ENCODE data around the gene MGAT5B.

The MGAT5B gene

GRCh38 chr17:76905836-76906235 lies 37.6 kb downstream of the MGAT5B start:
- DNase-seq (ENCODE audit: low read depth in 3 of 3), result no peak

DNA sequence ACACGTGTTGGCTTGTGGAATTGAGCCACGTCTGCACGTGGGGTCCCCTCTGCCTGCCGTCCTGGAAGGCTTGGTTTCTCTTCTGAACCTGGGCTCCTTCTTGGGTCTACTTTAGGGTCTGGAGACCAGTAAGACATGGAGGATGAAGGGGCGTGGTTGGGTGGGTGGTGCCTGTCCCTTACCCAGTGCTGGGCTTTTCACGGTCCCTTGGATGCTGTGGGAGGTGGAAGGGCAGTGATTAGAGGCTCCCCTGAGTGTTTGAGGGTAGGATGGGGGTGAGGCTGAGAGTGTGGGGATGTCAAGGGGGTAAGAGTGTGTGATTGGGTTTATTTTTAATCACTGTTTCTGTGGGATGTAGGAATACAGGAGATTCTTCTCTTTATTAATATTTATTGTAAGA lies 38.3 kb downstream of the MGAT5B start:
- no peak for DNase-seq (ENCODE audit: low read depth in 3 of 3)

DNA sequence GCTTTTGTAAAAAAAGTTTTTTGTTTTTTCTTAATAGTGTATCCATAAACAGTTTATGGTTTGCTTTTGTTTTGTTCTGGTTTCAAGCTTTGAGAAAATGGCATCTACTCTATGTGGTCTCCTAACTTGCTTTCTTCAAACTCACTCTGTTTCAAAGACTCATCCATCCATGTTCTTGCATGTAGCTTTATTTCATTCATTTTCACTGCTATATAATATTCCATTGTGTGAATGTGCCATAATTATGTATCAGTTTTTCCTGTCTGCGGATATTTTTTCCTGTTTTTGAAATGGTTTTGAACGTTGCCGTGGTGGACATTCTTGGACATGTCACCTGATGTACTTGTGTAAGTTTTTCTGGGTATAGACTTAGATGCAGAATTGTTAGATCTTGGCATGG lies 39.1 kb downstream of the MGAT5B start:
- no peak for DNase-seq (ENCODE audit: low read depth in 3 of 3)

- DNase-seq (ENCODE audit: low read depth in 3 of 3), result no peak
Observed at GRCh38 chr17:76909971-76910760, 42.0 kb downstream of the MGAT5B start.

DNA sequence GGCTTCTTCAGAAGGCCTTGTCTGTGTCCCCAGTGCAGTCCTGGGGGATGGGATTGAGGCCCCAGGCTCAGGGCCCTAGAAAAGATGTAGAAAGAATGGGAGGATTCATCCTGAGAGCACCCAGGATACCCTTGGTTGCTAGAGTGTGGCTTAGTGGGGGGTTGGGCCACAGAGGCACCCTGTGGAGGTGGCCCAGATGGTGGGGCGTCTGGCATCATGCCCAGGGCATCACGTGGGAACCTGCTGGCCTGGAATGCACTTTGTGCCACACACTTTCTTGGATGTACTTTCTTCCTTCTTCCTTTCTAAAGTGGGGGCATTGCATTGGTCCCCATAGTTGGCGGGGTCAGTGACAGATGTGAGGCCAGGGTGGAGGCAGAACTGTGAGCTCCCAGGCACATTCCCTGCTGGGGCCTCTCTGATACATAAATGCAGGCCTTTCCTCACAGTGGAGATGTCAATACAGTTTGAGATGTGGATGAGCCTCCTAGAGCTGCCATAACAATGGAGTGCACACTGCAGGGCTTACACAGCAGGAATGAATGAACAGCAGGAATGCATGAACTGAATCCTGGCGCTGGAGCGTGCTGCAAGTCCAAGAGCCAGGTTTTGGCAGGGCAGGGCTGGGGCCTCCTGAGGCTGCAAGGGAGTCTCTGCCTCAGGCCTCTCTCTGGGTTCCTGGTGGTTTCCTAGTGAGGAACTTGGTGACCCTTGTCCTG lies 43.3 kb downstream of the MGAT5B start:
- DNase-seq (ENCODE audit: low read depth in 3 of 3), result no peak

GRCh38 chr17:76912421-76913164 lies 44.4 kb downstream of the MGAT5B start:
- no peak for DNase-seq (ENCODE audit: low read depth in 3 of 3)

GRCh38 chr17:76914937-76915336 lies 46.7 kb downstream of the MGAT5B start:
- DNase-seq (ENCODE audit: low read depth in 3 of 3), result no peak

DNA sequence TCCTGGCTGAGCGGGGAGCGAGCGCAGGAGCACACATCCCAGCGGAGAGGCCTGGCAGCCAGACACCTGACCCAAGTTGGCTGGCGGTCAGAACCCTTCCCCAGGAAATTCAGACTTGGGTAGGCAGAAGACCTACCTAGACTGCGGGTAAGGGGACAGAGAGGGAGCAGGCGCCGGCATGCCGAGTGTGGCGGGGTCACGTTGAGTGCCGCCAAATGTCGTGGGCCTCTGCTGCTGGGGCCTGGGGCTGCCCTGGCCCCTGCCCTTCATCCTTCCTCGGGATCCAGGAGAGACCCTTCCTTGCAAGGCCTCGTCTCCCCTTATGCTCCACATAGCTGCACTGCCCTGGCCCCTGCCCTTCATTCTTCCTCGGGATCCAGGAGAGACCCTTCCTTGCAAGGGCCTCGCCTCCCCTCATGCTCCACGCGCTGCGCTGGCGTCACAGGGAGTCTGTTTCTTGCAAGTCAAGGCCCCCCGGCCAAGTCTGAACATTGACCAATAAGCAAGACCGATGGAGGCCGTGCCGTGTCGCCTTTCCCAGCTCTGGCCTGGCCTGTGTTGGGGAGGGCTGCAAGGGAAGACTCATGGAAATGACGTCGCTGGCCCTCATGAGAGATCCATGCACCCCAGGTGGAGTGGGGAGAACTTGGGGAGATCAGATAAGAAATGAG lies 47.8 kb downstream of the MGAT5B start:
- no peak for DNase-seq (ENCODE audit: low read depth in 3 of 3)

GRCh38 chr17:76917829-76918228 lies 49.6 kb downstream of the MGAT5B start:
- DNase-seq (ENCODE audit: low read depth in 3 of 3), result no peak

DNA sequence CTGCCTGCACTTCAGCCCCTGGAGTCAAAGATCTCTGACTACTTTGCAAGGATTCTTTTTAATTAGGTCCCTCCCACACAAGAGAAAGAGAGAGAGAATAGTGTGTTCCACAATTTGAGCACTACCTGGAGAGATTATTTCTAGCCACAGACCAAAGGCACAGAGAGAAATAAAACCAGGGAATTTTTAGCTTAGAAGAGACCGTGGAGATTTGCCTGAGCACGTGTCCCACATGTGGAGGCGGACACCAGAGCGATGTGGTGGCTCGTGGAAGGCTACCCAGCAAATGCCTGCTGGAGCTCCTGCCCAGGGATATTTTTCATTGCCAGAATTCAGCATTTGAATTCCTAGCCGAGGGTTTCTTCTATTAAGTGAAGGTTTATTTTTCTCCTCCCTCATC lies 50.6 kb downstream of the MGAT5B start:
- DNase-seq (ENCODE audit: low read depth in 3 of 3), result no peak

- no peak for DNase-seq (ENCODE audit: low read depth in 3 of 3)
Observed at GRCh38 chr17:76920364-76921139, 52.3 kb downstream of the MGAT5B start.

DNA sequence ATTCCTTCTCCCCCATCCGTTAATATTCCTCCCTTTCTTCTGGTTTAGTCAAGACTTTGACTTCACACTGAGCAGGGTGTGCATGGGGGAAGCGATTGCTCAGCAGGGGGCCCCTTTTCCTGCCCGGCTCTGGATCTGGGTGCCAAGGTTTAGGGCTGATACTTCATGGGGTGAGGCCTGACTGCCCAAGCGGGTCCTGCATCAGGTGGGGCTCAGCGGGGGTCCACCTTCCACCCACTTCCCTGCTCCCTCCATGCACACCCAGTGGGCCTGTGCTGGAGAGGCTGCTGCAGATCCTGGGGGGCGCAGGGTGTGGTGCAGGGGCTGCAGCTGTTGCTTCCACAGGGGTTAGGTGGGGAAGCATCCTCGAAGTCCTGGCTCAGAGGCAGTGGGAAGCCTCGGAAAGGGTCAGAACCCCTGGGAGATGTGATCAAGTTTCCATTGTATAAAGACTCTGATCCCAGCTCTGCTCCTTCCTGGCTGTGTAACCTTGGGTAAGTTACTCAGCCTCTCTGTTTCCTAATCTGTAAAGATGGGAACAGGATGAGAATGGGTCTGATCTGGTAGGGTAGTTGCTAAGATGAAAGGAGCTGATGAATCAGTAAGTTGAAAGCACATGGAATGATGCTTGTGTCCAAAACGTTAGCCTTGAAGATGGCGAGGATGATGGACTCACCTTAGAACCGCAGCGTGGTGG lies 53.3 kb downstream of the MGAT5B start:
- no peak for DNase-seq (ENCODE audit: low read depth in 3 of 3)

GRCh38 chr17:76922084-76922483 lies 53.9 kb downstream of the MGAT5B start:
- DNase-seq (ENCODE audit: low read depth in 3 of 3), result no peak

- no peak for DNase-seq (ENCODE audit: low read depth in 3 of 3)
Observed at GRCh38 chr17:76922967-76923366, 54.8 kb downstream of the MGAT5B start.

DNA sequence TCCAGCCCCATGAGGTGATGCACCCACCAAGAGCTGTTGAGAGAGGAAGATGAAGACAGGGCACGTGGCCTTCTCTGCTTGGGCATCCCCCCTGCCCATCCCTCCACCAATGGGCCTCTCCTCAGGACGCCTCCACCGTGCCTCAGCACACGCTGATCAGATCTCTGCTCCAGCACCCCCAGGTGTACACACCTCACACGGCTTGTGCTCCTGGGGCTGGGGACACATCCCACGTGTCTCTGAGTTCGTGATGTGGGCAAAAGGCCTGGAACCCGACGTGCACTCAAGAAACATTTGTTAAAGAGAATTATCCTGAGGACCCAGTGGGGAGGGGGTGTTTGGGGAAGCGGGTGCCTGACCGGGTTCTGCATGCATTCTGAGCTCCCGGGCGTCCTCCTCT lies 55.3 kb downstream of the MGAT5B start:
- no peak for DNase-seq (ENCODE audit: low read depth in 3 of 3)

GRCh38 chr17:76924345-76925342 lies 56.4 kb downstream of the MGAT5B start:
- DNase-seq (ENCODE audit: low read depth in 3 of 3), result no peak

DNA sequence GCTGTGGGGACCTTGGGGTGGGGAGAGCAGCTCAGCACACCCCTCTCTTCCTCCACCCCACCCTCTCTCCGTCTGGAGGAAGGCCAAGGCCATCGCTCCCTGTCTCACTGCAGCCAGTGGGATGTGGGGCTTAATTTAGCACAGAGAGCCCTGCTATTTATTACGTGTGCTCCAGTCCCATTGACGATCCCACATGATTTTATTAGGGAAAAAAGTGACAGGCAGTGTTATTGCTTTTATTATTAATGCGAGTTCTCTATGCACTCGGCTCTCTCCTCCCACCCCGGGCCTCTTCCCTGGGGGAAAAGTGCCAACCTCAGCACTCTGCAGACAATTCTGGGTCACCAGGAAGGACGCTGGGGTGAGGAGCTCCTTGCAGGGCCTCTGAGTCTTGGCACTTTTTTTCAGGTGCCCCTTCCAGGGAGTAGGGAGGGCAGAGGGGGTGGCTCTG lies 57.3 kb downstream of the MGAT5B start:
- no peak for DNase-seq (ENCODE audit: low read depth in 3 of 3)

DNA sequence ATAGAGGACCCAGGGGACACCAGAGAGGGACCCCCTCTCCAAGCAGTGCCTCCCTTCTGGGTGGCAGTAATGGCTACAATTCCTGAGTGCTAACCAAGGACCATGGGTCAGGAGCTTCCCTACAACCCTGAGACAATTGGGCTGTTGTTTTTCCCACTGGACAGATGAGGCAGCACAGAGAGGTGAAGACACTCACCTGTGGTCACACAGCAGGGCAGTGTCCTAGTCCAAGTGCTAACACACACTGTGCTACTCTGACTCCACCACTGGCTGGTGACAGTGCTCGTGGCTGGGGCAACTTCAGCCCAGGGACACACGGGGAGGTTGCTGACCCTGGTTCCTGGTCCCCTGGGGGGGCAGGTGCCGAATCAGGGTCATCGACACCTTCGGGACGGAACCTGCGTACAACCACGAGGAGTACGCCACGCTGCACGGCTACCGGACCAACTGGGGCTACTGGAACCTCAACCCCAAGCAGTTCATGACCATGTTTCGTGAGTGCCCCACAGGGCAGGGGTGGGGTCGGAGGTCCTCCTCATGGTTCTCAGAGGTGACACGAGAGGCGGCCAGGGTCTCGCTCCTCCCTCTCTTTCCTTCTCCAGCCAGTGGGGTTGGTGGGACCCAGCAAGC lies 58.1 kb downstream of the MGAT5B start:
- no peak for DNase-seq (ENCODE audit: low read depth in 3 of 3)

DNA sequence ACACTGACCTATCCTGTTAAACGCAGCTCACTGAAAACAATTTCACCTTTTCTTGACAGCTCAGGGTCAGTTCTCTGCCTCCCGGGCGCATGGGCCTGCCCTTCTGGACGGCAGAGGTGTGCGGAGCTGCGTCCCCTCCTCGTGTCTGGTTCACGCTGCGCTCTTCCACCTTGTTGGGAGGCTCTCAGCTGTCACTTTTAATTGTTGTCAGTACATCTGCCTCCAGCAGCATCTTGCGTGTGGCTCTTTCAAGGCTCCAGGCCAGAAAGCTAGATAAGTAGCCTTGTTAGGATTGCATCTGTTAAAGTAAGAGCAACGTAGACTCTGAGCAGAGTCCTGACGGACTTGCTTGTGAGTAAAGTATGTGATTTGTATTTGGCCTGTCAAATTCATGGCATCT lies 59.4 kb downstream of the MGAT5B start:
- DNase-seq (ENCODE audit: low read depth in 3 of 3), result no peak
